Panc1 (cell line): ENCODE results near the gene CGN.

Source experiments
- POLR2AphosphoS5 ChIP-seq: IDR thresholded peaks from 2 replicates; pipeline ENCODE4 v1.6.1; 2012; ENCODE audit warnings: mild to moderate bottlenecking, low read depth, low read length, moderate library complexity
- SIN3A ChIP-seq: IDR thresholded peaks from 2 replicates; pipeline ENCODE4 v1.6.1; 2012; ENCODE audit warnings: low read depth, mild to moderate bottlenecking, low read length, moderate library complexity, borderline replicate concordance; ENCODE audit not compliant: insufficient read depth
- TF ChIP-seq, protein P1 (sequence below): fragments of 450-650 bp; IDR thresholded peaks from 2 replicates; pipeline ENCODE4 v1.5.1; 2017; ENCODE audit warnings: mild to moderate bottlenecking
- TF ChIP-seq, protein P2 (sequence below), 2 experiments: IDR thresholded peaks; 2 replicates each; pipeline ENCODE4 v1.6.1; 2011 to 2012; ENCODE audit warnings: low read depth in 2 of 2, control low read depth in 1 of 2, low read length in 1 of 2, mild to moderate bottlenecking in 1 of 2, moderate library complexity in 1 of 2; ENCODE audit not compliant: insufficient read depth in 1 of 2

GRCh38 chr1:151472856-151473731 is 38.1 kb upstream of the CGN start:
- TF ChIP-seq, protein P1, sequence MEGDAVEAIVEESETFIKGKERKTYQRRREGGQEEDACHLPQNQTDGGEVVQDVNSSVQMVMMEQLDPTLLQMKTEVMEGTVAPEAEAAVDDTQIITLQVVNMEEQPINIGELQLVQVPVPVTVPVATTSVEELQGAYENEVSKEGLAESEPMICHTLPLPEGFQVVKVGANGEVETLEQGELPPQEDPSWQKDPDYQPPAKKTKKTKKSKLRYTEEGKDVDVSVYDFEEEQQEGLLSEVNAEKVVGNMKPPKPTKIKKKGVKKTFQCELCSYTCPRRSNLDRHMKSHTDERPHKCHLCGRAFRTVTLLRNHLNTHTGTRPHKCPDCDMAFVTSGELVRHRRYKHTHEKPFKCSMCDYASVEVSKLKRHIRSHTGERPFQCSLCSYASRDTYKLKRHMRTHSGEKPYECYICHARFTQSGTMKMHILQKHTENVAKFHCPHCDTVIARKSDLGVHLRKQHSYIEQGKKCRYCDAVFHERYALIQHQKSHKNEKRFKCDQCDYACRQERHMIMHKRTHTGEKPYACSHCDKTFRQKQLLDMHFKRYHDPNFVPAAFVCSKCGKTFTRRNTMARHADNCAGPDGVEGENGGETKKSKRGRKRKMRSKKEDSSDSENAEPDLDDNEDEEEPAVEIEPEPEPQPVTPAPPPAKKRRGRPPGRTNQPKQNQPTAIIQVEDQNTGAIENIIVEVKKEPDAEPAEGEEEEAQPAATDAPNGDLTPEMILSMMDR, result no peak
- TF ChIP-seq POLR2AphosphoS5, result no peak
- TF ChIP-seq, protein P2, sequence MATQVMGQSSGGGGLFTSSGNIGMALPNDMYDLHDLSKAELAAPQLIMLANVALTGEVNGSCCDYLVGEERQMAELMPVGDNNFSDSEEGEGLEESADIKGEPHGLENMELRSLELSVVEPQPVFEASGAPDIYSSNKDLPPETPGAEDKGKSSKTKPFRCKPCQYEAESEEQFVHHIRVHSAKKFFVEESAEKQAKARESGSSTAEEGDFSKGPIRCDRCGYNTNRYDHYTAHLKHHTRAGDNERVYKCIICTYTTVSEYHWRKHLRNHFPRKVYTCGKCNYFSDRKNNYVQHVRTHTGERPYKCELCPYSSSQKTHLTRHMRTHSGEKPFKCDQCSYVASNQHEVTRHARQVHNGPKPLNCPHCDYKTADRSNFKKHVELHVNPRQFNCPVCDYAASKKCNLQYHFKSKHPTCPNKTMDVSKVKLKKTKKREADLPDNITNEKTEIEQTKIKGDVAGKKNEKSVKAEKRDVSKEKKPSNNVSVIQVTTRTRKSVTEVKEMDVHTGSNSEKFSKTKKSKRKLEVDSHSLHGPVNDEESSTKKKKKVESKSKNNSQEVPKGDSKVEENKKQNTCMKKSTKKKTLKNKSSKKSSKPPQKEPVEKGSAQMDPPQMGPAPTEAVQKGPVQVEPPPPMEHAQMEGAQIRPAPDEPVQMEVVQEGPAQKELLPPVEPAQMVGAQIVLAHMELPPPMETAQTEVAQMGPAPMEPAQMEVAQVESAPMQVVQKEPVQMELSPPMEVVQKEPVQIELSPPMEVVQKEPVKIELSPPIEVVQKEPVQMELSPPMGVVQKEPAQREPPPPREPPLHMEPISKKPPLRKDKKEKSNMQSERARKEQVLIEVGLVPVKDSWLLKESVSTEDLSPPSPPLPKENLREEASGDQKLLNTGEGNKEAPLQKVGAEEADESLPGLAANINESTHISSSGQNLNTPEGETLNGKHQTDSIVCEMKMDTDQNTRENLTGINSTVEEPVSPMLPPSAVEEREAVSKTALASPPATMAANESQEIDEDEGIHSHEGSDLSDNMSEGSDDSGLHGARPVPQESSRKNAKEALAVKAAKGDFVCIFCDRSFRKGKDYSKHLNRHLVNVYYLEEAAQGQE (IDR thresholded peaks at IDR 0.05; ENCODE audit: insufficient read depth in 1 of 2, low read depth in 2 of 2, low read length in 1 of 2), result no peak
- no peak for TF ChIP-seq SIN3A
